T-cell (primary cell): ENCODE results near the gene BCKDK. TPM values are rescaled to one million over a fixed set of nuclear protein-coding genes. Genes with fewer than 3 reads are reported as not detected.

Experiments
- ATAC-seq, 4 experiments: fragments of 200-7000 bp in 3 of 4; fragments of 150-1000 bp in 1 of 4; cut with Tn5 transposase; replicated peaks in 1 of 4; 1 replicate in 3 of 4; 2 replicates in 1 of 4; pipeline ENCODE4 v1.10.0; 2021; ENCODE audit warnings: moderate library complexity in 3 of 4, mild to moderate bottlenecking in 2 of 4, moderate number of reproducible peaks in 1 of 4
- CTCF ChIA-PET, 2 donors: fragments of 300-600 bp; sonication (Branson Sonifier 250); formaldehyde crosslinking; loops; one replicate each; lab custom pipeline; 2022; ENCODE audit warnings: antibody characterized with exemption in 2 of 2; lab: Charles Lee
- POLR2A ChIA-PET, 2 donors: fragments of 300-600 bp; sonication (Branson Sonifier 250); formaldehyde crosslinking; loops; one replicate each; lab custom pipeline; 2022; ENCODE audit warnings: antibody characterized with exemption in 2 of 2; lab: Charles Lee
- DNase-seq, 35 experiments: peaks; one replicate each; pipeline versions ENCODE4 v3.0.0 to v3.0.0-alpha.2; 2013 to 2023
- H3K27ac ChIP-seq: one replicate; pipeline ENCODE4 v1.5.1; 2013; ENCODE audit warnings: low read length
- H3K27me3 ChIP-seq, 2 experiments: replicated peaks in 1 of 2; 1 replicate in 1 of 2; 2 replicates in 1 of 2; pipeline versions ENCODE4 v1.6.1 to v1.7.0; 2013; ENCODE audit warnings: low read length in 1 of 2, mixed read lengths in 1 of 2; ENCODE audit not compliant: control insufficient read depth in 2 of 2, insufficient read depth in 2 of 2; ENCODE audit errors: extremely low read depth in 1 of 2
- H3K36me3 ChIP-seq, 2 donors: 1 replicate in 1 of 2; 2 replicates in 1 of 2; pipeline versions ENCODE4 v1.6.1 to v1.7.0; 2013; ENCODE audit warnings: low read length in 1 of 2; ENCODE audit not compliant: control insufficient read depth in 2 of 2, insufficient read depth in 1 of 2; ENCODE audit errors: extremely low read depth in 1 of 2
- H3K4me1 ChIP-seq, 2 experiments: 1 replicate in 1 of 2; 2 replicates in 1 of 2; pipeline versions ENCODE4 v1.6.1 to v1.7.0; 2013; ENCODE audit warnings: low read length in 2 of 2, mixed read lengths in 1 of 2; ENCODE audit not compliant: insufficient read depth in 2 of 2, control insufficient read depth in 1 of 2; ENCODE audit errors: extremely low read depth in 1 of 2
- H3K4me3 ChIP-seq, 2 donors: 1 replicate in 1 of 2; 2 replicates in 1 of 2; pipeline versions ENCODE4 v1.5.1 to v1.7.0; 2013; ENCODE audit warnings: mild to moderate bottlenecking in 2 of 2, low read length in 1 of 2, moderate library complexity in 1 of 2; ENCODE audit not compliant: control insufficient read depth in 1 of 2; ENCODE audit errors: extremely low read depth in 1 of 2
- H3K9me3 ChIP-seq: 2 replicates; pipeline ENCODE4 v1.7.0; 2013
- H3K27ac Mint-ChIP-seq, 2 donors: one replicate each; pipeline ENCODE4 v1.8.0; 2020 to 2021; ENCODE audit warnings: mild to moderate bottlenecking in 2 of 2, mixed read lengths in 2 of 2
- H3K27me3 Mint-ChIP-seq, 2 donors: one replicate each; pipeline ENCODE4 v1.8.0; 2021 to 2022; ENCODE audit warnings: mixed read lengths in 2 of 2
- H3K36me3 Mint-ChIP-seq: one replicate; pipeline ENCODE4 v1.8.0; 2021; ENCODE audit warnings: mixed read lengths
- H3K4me1 Mint-ChIP-seq, 3 donors: one replicate each; pipeline ENCODE4 v1.8.0; 2020 to 2022; ENCODE audit warnings: mixed read lengths in 3 of 3, mild to moderate bottlenecking in 1 of 3
- H3K4me3 Mint-ChIP-seq, 3 donors: one replicate each; pipeline ENCODE4 v1.8.0; 2020 to 2022; ENCODE audit warnings: mild to moderate bottlenecking in 3 of 3, mixed read lengths in 3 of 3, moderate library complexity in 3 of 3
- H3K9me3 Mint-ChIP-seq, 3 donors: one replicate each; pipeline ENCODE4 v1.8.0; 2020 to 2022; ENCODE audit warnings: mixed read lengths in 3 of 3
- WGBS: methylation state at CpG from one replicate; pipeline ENCODE4 v1.1.5; 2013; ENCODE audit warnings: missing lambda C conversion rate; ENCODE audit not compliant: insufficient coverage; 5-methylcytosine and 5-hydroxymethylcytosine counted together
- total RNA-seq, 35 experiments: library from RNA in 6 of 35; stranded (reverse) in 6 of 35; fragments of 120-200 nt in 1 of 35; gene quantifications; one replicate each; pipeline versions ENCODE4 v1.2.1 to v1.2.4 and lab custom pipeline; 2013 to 2026

Gene BCKDK
- total RNA-seq, result 10 to 100 TPM in 3 of 5 donors, 1 to 10 TPM in 2; 7.6 to 21.3 (median 19.3) TPM
- 7.6 TPM for total RNA-seq (2013)
- total RNA-seq (lab: John Stamatoyannopoulos, UW), result 8.1 to 41.6 (median 14.2) reads per million in 29 experiments

DNA sequence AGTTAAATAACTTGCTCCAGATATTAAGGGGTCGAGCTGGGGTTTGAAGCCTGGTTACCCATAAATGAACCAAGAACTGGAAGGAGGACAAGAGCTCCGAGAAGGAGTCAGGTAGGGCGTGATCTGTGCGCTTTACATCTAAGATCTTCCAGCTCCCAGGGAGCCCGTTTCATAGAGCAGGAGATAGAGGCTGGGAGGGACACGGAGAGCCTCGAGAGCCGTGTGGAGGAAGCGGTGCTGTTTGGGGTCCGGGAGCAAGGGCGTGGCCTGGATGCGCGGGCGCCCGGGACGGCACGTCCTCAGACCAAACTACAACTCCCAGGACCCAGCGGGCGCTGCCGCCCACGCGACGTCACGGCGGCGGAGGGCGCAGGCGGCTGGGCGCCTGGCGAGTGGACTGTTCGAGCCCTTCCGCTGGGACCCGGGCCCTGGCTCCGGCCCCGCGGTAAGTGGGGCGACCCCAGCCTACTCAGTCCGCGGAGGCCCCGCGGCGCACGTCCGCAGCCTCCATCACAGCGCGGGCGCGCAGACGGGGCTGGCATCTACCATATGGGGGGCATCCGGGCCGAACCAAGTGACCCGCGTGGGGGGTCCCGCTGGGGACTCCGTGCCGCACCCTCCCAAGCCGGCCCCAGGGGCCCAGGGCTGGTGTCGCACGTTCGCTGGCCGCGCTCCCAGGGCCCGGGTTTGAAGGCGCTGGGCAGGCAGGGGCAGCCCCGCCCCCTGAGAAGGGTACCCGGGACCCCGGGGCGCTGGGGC lies at the start of gene BCKDK:
Gene BCKDK, plus strand, starts transcription at position 352 of the 759 bp plus-strand sequence. CDS start 838 bp downstream, outside the sequence.
- Mint-ChIP-seq H3K27me3 (no peaks in the 10 kb centered on the region), H3K36me3 (peaks cover 20% of the 10 kb centered on the region), H3K9me3 (no peaks in the 10 kb centered on the region), H3K4me1 (peaks cover 14 to 19% (median 17%) of the 10 kb centered on the region in 3 donors), H3K27ac (peak within 1 kb of the TSS; percentile 71 to 74), H3K4me3 (peak within 1 kb of the TSS; percentile 75 to 87 (median 82))
- H3K4me1 ChIP-seq, result peaks cover 4 to 24% of the 10 kb centered on the region in 2 experiments
- H3K27ac ChIP-seq, result peak within 1 kb of the TSS; percentile 4
- H3K9me3 ChIP-seq, result no peaks in the 10 kb centered on the region
- ATAC-seq (peak; percentile 84 to 89 (median 86)), DNase-seq (peak in 29 of 35 experiments; percentile 14 to 71 (median 36))
- peak within 1 kb of the TSS; percentile 53 to 65 for H3K4me3 ChIP-seq
- CTCF ChIA-PET, result no interaction called here
- 2% methylated on average over 54 of the region's 68 CpGs for WGBS
- H3K36me3 ChIP-seq, result peaks cover 11 to 31% of the 10 kb centered on the region in 2 donors
- no peaks in the 10 kb centered on the region for H3K27me3 ChIP-seq
- POLR2A ChIA-PET, result interaction anchor here in 1 of 2 donors (1.0 kb wide), 1 partner anchor 10 kb away, joined by 3 read pairs; the partner anchor contains the start of gene KAT8

DNA sequence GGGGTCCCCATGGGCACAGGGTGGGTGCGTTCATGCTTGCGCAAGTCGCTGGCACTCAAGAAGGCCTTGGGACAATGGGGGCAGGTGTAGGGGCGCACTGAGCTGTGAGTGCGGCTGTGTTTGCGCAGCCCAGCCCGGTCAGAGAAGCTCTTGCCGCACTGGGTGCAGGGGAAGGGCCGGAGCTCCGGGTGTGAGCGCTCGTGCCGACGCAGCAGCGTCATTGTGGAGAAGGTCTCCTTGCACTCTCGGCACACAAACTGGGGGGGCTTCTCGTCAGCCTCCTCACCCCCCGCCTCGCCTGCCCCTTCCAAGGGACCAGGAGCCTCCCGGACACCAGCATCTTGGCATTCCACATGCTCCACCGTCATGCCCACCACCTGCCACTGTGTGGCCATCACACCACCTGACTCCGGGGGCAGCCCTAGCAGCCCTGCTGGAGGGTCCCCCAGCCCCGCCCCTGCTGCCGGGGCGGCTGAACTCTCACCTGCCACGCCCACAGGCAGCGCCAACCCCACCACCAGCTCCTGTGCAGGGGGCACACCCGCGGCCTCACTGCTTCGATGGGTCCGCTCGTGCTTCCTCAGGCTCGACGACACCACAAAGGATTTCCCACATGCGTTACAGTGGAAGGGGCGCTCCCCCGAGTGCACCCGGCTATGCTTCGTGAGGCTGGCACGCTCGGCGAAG lies 46.9 kb upstream of the BCKDK start:
- H3K4me1 ChIP-seq, result peaks cover 9 to 56% of the 10 kb centered on the region in 2 experiments
- peaks cover 34 to 47% (median 36%) of the 10 kb centered on the region in 3 donors for H3K4me1 Mint-ChIP-seq
- no peak overlapping the region for H3K27ac Mint-ChIP-seq
- H3K4me3 ChIP-seq, result no peak overlapping the region
- no peaks in the 10 kb centered on the region for H3K27me3 ChIP-seq
- no peaks in the 10 kb centered on the region for H3K27me3 Mint-ChIP-seq
- no peak overlapping the region for H3K27ac ChIP-seq
- ChIA-PET POLR2A (no interaction called here), CTCF (no interaction called here)
- H3K4me3 Mint-ChIP-seq, result no peak overlapping the region
- ATAC-seq (no peak), DNase-seq (no peak)
- H3K36me3 ChIP-seq, result peaks cover 8 to 20% of the 10 kb centered on the region in 2 donors
- peaks cover 17% of the 10 kb centered on the region for H3K36me3 Mint-ChIP-seq
- H3K9me3 Mint-ChIP-seq, result no peaks in the 10 kb centered on the region
- no peaks in the 10 kb centered on the region for H3K9me3 ChIP-seq
- 97% methylated on average over 38 of the region's 42 CpGs for WGBS

DNA sequence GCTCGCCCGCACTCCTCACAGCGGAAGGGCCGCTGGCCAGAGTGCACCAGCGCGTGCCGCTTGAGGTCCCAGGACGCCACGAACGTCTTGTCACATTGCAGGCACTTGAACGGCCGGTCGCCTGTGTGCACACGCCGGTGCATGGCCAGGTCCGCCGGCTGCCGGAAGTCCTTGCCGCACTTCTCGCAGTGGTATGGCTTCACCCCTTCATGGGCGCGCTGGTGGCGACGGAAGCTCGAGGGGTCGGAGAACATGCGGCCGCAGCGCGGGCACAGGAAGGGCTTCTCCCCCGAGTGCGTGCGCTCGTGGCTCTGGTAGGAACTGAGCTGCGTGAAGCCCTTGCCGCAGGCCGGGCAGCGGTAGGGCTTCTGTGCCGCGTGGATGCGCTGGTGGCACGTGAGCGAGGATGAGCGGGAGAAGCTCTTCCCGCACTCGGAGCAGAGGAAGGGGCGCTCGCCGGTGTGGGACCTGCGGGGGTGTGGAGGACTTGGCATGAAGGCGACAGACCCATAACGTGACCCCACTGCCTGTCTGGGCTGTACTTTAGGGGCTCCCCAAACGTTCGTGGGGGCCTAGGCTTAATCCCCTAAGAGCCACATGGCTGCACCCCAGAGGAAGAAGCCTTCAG lies 46.3 kb upstream of the BCKDK start:
- ATAC-seq (no peak), DNase-seq (no peak)
- ChIA-PET CTCF (no interaction called here), POLR2A (no interaction called here)
- H3K27ac Mint-ChIP-seq, result no peak overlapping the region
- H3K36me3 Mint-ChIP-seq, result peaks cover 17% of the 10 kb centered on the region
- peaks cover 37 to 52% (median 41%) of the 10 kb centered on the region in 3 donors for H3K4me1 Mint-ChIP-seq
- Histone ChIP-seq H3K4me1 (peaks cover 9 to 57% of the 10 kb centered on the region in 2 experiments), H3K27ac (no peak overlapping the region), H3K27me3 (no peaks in the 10 kb centered on the region), H3K4me3 (no peak overlapping the region), H3K36me3 (peaks cover 8 to 20% of the 10 kb centered on the region in 2 donors), H3K9me3 (no peaks in the 10 kb centered on the region)
- 97% methylated on average over 54 of the region's 54 CpGs for WGBS
- no peak overlapping the region for H3K4me3 Mint-ChIP-seq
- H3K9me3 Mint-ChIP-seq, result no peaks in the 10 kb centered on the region
- H3K27me3 Mint-ChIP-seq, result no peaks in the 10 kb centered on the region

DNA sequence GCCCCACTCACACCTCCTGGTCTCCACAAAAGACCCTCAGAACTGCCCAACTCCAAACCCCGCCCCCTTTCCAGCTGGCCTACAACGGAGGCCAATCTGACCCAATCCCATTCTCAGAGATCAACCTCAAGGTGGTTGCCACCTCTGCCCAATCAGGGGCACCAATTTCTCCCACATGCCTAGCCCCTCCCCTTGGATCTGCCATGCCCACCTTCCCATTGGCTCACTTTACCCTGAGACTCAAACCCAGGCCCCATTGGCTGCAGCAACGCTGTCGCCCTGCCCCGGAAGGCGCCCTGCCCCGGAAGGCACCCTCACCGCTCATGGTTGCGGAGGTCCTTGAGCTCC lies 44.7 kb upstream of the BCKDK start:
- CTCF ChIA-PET, result interaction anchor here in 1 of 2 donors (0.6 kb wide), 1 partner anchor 13 kb away, joined by 3 read pairs; no protein-coding TSS in a partner anchor

DNA sequence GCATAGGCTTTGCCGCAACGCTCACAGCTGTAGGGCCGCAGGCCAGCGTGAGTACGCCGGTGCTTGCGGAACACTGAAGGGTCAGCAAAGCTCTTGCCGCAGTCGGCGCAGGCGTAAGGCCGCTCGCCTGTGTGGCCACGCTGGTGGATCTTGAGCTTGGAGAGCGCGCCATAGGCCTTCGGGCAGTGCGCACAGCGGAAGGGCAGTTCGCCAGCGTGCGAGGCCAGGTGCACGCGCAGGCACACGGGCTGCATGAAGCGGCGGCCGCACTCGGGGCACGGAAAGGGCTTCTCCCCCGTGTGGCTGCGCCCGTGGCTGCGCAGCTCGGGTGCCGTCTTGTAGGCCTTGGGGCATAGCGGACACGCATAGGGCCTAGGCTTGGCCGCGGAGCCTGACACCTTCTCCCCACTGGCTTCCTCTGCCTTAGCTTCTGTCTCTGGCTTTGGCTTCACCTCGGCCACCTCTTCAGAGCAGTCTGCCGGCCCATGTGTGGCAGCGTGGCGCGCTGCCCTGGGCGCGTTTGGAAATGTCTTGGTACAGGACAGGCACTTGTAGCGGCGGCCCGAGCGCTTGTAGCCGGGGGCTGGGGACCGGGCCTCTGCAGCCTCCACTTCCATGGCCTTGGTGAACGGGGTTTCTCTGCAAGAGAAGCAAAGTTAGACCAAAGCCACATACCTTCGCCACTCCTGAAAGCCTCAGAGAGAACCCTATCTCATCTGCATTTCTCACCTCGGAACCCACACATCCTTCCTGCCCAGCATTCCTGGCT lies 44.2 kb upstream of the BCKDK start:
- peak in 15 of 35 experiments; percentile 2 to 59 (median 15) for DNase-seq
- CTCF ChIA-PET, result interaction anchor here in 1 of 2 donors (0.6 kb wide), 1 partner anchor 13 kb away, joined by 3 read pairs; no protein-coding TSS in a partner anchor
- H3K27me3 Mint-ChIP-seq, result no peaks in the 10 kb centered on the region
- H3K9me3 Mint-ChIP-seq, result no peaks in the 10 kb centered on the region
- peak overlapping the region; percentile 44 to 82 (median 66) for H3K4me3 Mint-ChIP-seq
- Histone ChIP-seq H3K27ac (peak overlapping the region; percentile 41), H3K9me3 (no peaks in the 10 kb centered on the region), H3K27me3 (no peaks in the 10 kb centered on the region), H3K4me3 (peak overlapping the region in 1 of 2 donors; percentile 35), H3K36me3 (peaks cover 8 to 20% of the 10 kb centered on the region in 2 donors), H3K4me1 (peaks cover 9 to 57% of the 10 kb centered on the region in 2 experiments)
- peaks cover 17% of the 10 kb centered on the region for H3K36me3 Mint-ChIP-seq
- WGBS, result 57% methylated on average over 51 of the region's 56 CpGs
- POLR2A ChIA-PET, result no interaction called here
- peak; percentile 41 to 74 (median 66) for ATAC-seq
- peaks cover 41 to 60% (median 44%) of the 10 kb centered on the region in 3 donors for H3K4me1 Mint-ChIP-seq
- H3K27ac Mint-ChIP-seq, result peak overlapping the region; percentile 86 to 87

More for the DNA sequence above, 44.7 kb upstream of the BCKDK start:
- Mint-ChIP-seq H3K27me3 (no peaks in the 10 kb centered on the region), H3K9me3 (no peaks in the 10 kb centered on the region), H3K36me3 (peaks cover 17% of the 10 kb centered on the region), H3K4me1 (peaks cover 41 to 59% (median 44%) of the 10 kb centered on the region in 3 donors), H3K4me3 (peak overlapping the region in 2 of 3 donors; percentile 66 to 82), H3K27ac (peak overlapping the region in 1 of 2 donors; percentile 86)
- H3K9me3 ChIP-seq, result no peaks in the 10 kb centered on the region
- WGBS, result 96% methylated on average over 9 of the region's 9 CpGs
- H3K36me3 ChIP-seq, result peaks cover 8 to 20% of the 10 kb centered on the region in 2 donors
- H3K4me1 ChIP-seq, result peaks cover 9 to 57% of the 10 kb centered on the region in 2 experiments
- peak overlapping the region; percentile 6 for H3K27ac ChIP-seq
- peak overlapping the region in 1 of 2 donors; percentile 35 for H3K4me3 ChIP-seq
- DNase-seq (no peak), ATAC-seq (no peak)
- POLR2A ChIA-PET, result no interaction called here
- no peaks in the 10 kb centered on the region for H3K27me3 ChIP-seq
